Nephron progenitor cell (in vitro differentiated cells): Measurements from ENCODE around the gene THAP12.

Experiments used
- DNase-seq: peaks from one replicate; pipeline ENCODE4 v3.0.0; 2021
- H3K27ac Mint-ChIP-seq: 2 replicates; pipeline ENCODE4 v1.8.0; 2021; ENCODE audit warnings: mild to moderate bottlenecking, moderate library complexity, mixed read lengths
- H3K27me3 Mint-ChIP-seq: 2 replicates; pipeline ENCODE4 v1.8.0; 2021; ENCODE audit warnings: mild to moderate bottlenecking, low read depth, mixed read lengths; ENCODE audit not compliant: poor library complexity
- H3K36me3 Mint-ChIP-seq: 2 replicates; pipeline ENCODE4 v1.8.0; 2021; ENCODE audit warnings: low read depth, mixed read lengths
- H3K4me1 Mint-ChIP-seq: 2 replicates; pipeline ENCODE4 v1.8.0; 2021; ENCODE audit warnings: mixed read lengths
- H3K4me3 Mint-ChIP-seq: 2 replicates; pipeline ENCODE4 v1.8.0; 2021; ENCODE audit warnings: mild to moderate bottlenecking, moderate library complexity, mixed read lengths
- H3K9me3 Mint-ChIP-seq: 2 replicates; pipeline ENCODE4 v1.8.0; 2021; ENCODE audit warnings: mild to moderate bottlenecking, moderate library complexity, mixed read lengths
- TF ChIP-seq, protein P1 (sequence below): fragments of 200-600 bp; sonication (generic); IDR thresholded peaks from 2 replicates; pipeline ENCODE4 v1.5.0; 2021; ENCODE audit warnings: antibody characterized with exemption

Gene THAP12

DNA sequence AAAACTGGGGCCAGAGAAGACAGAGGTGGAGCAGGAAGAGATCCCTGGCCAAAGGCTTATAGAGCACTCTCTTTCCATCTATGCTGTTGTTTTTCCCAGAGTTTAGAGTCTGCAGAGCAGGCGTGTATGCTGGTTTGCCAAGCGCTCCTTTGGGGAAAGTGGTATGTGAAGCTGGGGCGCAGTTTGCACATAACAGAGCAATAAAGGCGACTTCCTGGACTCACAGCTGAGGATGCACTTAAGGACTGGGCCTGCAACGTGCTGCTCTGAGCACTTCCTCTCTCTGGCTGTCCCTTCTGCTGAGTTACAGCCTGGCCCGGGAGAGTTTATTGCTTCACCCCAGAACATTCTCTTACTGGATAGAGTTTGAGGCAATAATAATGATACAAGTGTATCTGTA is 41.7 kb downstream of the THAP12 start:
- H3K27ac Mint-ChIP-seq, result peak overlapping the region; percentile 46
- DNase-seq, result no peak
- H3K9me3 Mint-ChIP-seq, result peaks cover 27% of the 10 kb centered on the region
- no peak overlapping the region for H3K4me3 Mint-ChIP-seq
- H3K4me1 Mint-ChIP-seq, result peaks cover 23% of the 10 kb centered on the region
- peaks cover 15% of the 10 kb centered on the region for H3K36me3 Mint-ChIP-seq
- TF ChIP-seq, protein P1, sequence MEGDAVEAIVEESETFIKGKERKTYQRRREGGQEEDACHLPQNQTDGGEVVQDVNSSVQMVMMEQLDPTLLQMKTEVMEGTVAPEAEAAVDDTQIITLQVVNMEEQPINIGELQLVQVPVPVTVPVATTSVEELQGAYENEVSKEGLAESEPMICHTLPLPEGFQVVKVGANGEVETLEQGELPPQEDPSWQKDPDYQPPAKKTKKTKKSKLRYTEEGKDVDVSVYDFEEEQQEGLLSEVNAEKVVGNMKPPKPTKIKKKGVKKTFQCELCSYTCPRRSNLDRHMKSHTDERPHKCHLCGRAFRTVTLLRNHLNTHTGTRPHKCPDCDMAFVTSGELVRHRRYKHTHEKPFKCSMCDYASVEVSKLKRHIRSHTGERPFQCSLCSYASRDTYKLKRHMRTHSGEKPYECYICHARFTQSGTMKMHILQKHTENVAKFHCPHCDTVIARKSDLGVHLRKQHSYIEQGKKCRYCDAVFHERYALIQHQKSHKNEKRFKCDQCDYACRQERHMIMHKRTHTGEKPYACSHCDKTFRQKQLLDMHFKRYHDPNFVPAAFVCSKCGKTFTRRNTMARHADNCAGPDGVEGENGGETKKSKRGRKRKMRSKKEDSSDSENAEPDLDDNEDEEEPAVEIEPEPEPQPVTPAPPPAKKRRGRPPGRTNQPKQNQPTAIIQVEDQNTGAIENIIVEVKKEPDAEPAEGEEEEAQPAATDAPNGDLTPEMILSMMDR, result no peak
- H3K27me3 Mint-ChIP-seq, result no peaks in the 10 kb centered on the region

DNA sequence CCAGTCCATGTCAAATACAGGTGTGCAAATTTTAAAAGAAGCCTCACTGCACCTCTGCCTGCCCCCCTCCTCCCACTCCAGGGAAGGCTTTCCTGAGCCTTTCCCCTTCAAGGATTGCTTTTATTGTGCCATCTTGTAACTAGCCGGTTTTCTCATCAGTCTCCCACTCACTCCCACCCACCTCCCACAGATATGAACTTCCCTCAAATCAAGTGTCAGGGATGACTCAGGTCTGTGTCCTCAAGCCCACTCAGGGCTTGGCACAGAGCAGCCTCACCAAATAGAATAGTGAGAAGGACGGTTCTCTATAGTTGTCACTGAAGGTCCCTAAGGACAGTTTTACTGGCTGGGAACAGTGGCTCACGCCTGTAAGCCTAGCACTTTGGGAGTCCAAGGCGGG is 43.0 kb downstream of the THAP12 start:
- Mint-ChIP-seq H3K36me3 (peaks cover 17% of the 10 kb centered on the region), H3K4me3 (no peak overlapping the region), H3K27ac (no peak overlapping the region), H3K4me1 (peaks cover 23% of the 10 kb centered on the region), H3K27me3 (peaks cover 4% of the 10 kb centered on the region), H3K9me3 (peaks cover 40% of the 10 kb centered on the region)
- DNase-seq, result no peak
- TF ChIP-seq, protein P1, result no peak

GRCh38 chr11:76337469-76337868 is 43.5 kb downstream of the THAP12 start:
- TF ChIP-seq, protein P1, result no peak

DNA sequence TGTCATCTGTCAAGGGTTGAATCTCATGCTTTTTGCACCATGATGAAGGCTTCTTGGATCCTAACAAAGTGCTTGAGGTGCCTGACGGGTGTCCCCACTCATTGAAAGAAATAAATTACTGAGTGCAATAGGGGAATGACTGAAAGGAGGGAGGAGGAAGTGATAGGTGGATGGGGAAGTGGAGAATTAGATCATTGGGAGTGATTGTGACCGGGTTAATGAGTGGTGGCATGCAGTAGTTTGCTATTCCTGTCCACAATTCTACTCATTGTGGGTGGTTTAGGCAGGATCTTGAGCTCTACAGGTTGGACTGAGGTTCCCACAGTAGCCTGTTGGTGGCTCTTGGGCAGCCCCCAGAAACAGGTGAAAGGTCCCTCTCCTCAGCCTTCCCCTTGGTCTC is 44.3 kb downstream of the THAP12 start:
- peaks cover 40% of the 10 kb centered on the region for H3K9me3 Mint-ChIP-seq
- H3K4me3 Mint-ChIP-seq, result no peak overlapping the region
- H3K27me3 Mint-ChIP-seq, result peaks cover 4% of the 10 kb centered on the region
- peaks cover 14% of the 10 kb centered on the region for H3K4me1 Mint-ChIP-seq
- DNase-seq, result no peak
- H3K27ac Mint-ChIP-seq, result no peak overlapping the region
- TF ChIP-seq, protein P1, result no peak
- H3K36me3 Mint-ChIP-seq, result peaks cover 17% of the 10 kb centered on the region

More at GRCh38 chr11:76337469-76337868, 43.5 kb downstream of the THAP12 start:
- Mint-ChIP-seq H3K9me3 (peaks cover 40% of the 10 kb centered on the region), H3K27ac (no peak overlapping the region), H3K4me3 (no peak overlapping the region), H3K27me3 (peaks cover 4% of the 10 kb centered on the region), H3K36me3 (peaks cover 17% of the 10 kb centered on the region), H3K4me1 (peaks cover 20% of the 10 kb centered on the region)
- DNase-seq, result no peak

DNA sequence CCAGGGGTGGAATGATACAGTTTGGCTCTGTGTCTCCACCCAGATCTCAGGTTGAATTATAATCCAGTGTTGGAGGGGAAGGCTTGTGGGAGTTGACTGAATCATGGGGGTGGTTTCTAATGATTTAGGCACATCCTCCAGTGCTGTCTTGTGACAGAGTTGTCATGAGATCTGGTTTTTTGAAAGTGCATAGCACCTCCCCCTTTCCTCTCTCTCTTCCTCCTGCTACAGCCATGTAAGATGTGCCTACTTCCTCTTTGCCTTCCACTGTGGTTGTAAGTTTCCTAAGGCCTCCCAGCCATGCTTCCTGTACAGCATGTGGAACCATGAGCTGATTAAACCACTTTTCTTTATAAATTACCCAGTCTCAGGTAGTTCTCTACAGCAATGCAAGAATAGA is 45.1 kb downstream of the THAP12 start:
- DNase-seq, result no peak
- Mint-ChIP-seq H3K36me3 (peaks cover 17% of the 10 kb centered on the region), H3K4me3 (no peak overlapping the region), H3K27me3 (peaks cover 4% of the 10 kb centered on the region), H3K9me3 (peaks cover 40% of the 10 kb centered on the region), H3K4me1 (peaks cover 12% of the 10 kb centered on the region), H3K27ac (no peak overlapping the region)
- TF ChIP-seq, protein P1, result no peak

- H3K4me1 Mint-ChIP-seq, result peaks cover 21% of the 10 kb centered on the region
- H3K9me3 Mint-ChIP-seq, result peaks cover 40% of the 10 kb centered on the region
- no peak overlapping the region for H3K27ac Mint-ChIP-seq
- TF ChIP-seq, protein P1, result no peak
- peaks cover 17% of the 10 kb centered on the region for H3K36me3 Mint-ChIP-seq
- no peak overlapping the region for H3K4me3 Mint-ChIP-seq
- H3K27me3 Mint-ChIP-seq, result peaks cover 4% of the 10 kb centered on the region
- no peak for DNase-seq
Measured at GRCh38 chr11:76334826-76335389, 46.0 kb downstream of the THAP12 start.
